ENCODE measurements around the gene MAD2L1BP. TPM values are rescaled to one million over a fixed set of nuclear protein-coding genes. Genes with fewer than 3 reads are reported as not detected.

The MAD2L1BP gene
- total and polyA plus RNA-seq, 2 donors from 2014 or later: 19.0 to 31.0 TPM

GRCh38 chr6:43627008-43627825 lies 8.4 kb upstream of the MAD2L1BP start:
- FAIRE-seq: no peak
- intact Hi-C loops (cut with DNase I): no loop called here
- H3K4me3 ChIP-seq (ENCODE audit: low read length in 3 of 3): peak overlapping the region in 1 of 3 donors; percentile 14

GRCh38 chr6:43628393-43629103 lies 7.1 kb upstream of the MAD2L1BP start:
- intact Hi-C loops (cut with DNase I): no loop called here
- H3K27me3 ChIP-seq (ENCODE audit: control insufficient read depth, insufficient read depth, low read length): no peaks in the 10 kb centered on the region
- H3K9me3 ChIP-seq (ENCODE audit: control insufficient read depth in 2 of 3, insufficient read depth in 1 of 3, low read length in 3 of 3): no peaks in the 10 kb centered on the region
- DNase-seq (peak; percentile 69 to 91 (median 85)), FAIRE-seq (no peak)
- H3K4me3 ChIP-seq (ENCODE audit: low read length in 3 of 3): peak overlapping the region; percentile 80 to 87 (median 86)
- no peak for TF ChIP-seq CTCF (IDR thresholded peaks at IDR 0.05; ENCODE audit: borderline replicate concordance, extremely low read depth, insufficient read depth)
- peaks cover 0 to 16% (median 13%) of the 10 kb centered on the region in 3 donors for H3K36me3 ChIP-seq (ENCODE audit: control insufficient read depth in 2 of 3, insufficient read depth in 3 of 3, low read length in 3 of 3)
- peak overlapping the region; percentile 64 to 99 (median 87) for H3K9ac ChIP-seq (ENCODE audit: low read length in 3 of 3)
- H3K4me1 ChIP-seq (ENCODE audit: control insufficient read depth in 2 of 3, insufficient read depth in 2 of 3, low read depth in 1 of 3, low read length in 3 of 3): peaks cover 0 to 12% (median 9%) of the 10 kb centered on the region in 3 donors
- H3K27ac ChIP-seq (ENCODE audit: low read depth in 2 of 2, low read length in 2 of 2): peak overlapping the region; percentile 88 to 94

More at GRCh38 chr6:43627008-43627825, 8.4 kb upstream of the MAD2L1BP start:
- H3K27ac ChIP-seq (ENCODE audit: low read depth in 2 of 2, low read length in 2 of 2): peak overlapping the region; percentile 67 to 87
- DNase-seq: peak in 4 of 5 donors; percentile 30 to 82 (median 60)
- TF ChIP-seq CTCF (IDR thresholded peaks at IDR 0.05; ENCODE audit: borderline replicate concordance, extremely low read depth, insufficient read depth): no peak
- no peaks in the 10 kb centered on the region for H3K9me3 ChIP-seq (ENCODE audit: control insufficient read depth in 2 of 3, insufficient read depth in 1 of 3, low read length in 3 of 3)
- H3K4me1 ChIP-seq (ENCODE audit: control insufficient read depth in 2 of 3, insufficient read depth in 2 of 3, low read depth in 1 of 3, low read length in 3 of 3): peaks cover 0 to 12% (median 9%) of the 10 kb centered on the region in 3 donors
- H3K36me3 ChIP-seq (ENCODE audit: control insufficient read depth in 2 of 3, insufficient read depth in 3 of 3, low read length in 3 of 3): peaks cover 0 to 22% (median 13%) of the 10 kb centered on the region in 3 donors
- peak overlapping the region in 2 of 3 donors; percentile 34 to 51 for H3K9ac ChIP-seq (ENCODE audit: low read length in 3 of 3)
- H3K27me3 ChIP-seq (ENCODE audit: control insufficient read depth, insufficient read depth, low read length): no peaks in the 10 kb centered on the region

- Histone ChIP-seq H3K4me1 (ENCODE audit: control insufficient read depth in 2 of 3, insufficient read depth in 2 of 3, low read depth in 1 of 3, low read length in 3 of 3) (peaks cover 0 to 12% (median 9%) of the 10 kb centered on the region in 3 donors), H3K27me3 (ENCODE audit: control insufficient read depth, insufficient read depth, low read length) (no peaks in the 10 kb centered on the region), H3K9ac (ENCODE audit: low read length in 3 of 3) (peak within 1 kb of the TSS; percentile 82 to 99 (median 87)), H3K9me3 (ENCODE audit: control insufficient read depth in 2 of 3, insufficient read depth in 1 of 3, low read length in 3 of 3) (no peaks in the 10 kb centered on the region), H3K27ac (ENCODE audit: low read depth in 2 of 2, low read length in 2 of 2) (peak within 1 kb of the TSS; percentile 88 to 96), H3K4me3 (ENCODE audit: low read length in 3 of 3) (peak within 1 kb of the TSS; percentile 80 to 87 (median 86)), H3K36me3 (ENCODE audit: control insufficient read depth in 2 of 3, insufficient read depth in 3 of 3, low read length in 3 of 3) (peaks cover 0 to 13% (median 11%) of the 10 kb centered on the region in 3 donors)
- FAIRE-seq: peak; percentile 13
- TF ChIP-seq CTCF (IDR thresholded peaks at IDR 0.05; ENCODE audit: borderline replicate concordance, extremely low read depth, insufficient read depth): no peak
- DNase-seq: peak; percentile 99 to 100 (median 99)
- intact Hi-C loops (cut with DNase I): no loop called here
Observed at GRCh38 chr6:43629104-43629504, 6.5 kb upstream of the MAD2L1BP start, which contains the start of gene GTPBP2. Gene GTPBP2, minus strand, starts transcription at chr6:43629264. Its CDS starts 102 bp downstream, at chr6:43629162.

Data from kidney (tissue), 14 donors.